Heart right ventricle (tissue), 16 donors: ENCODE results near the gene RHBDD2. TPM values are rescaled to one million over a fixed set of nuclear protein-coding genes. Genes with fewer than 3 reads are reported as not detected.
"Not testable (repeated sequence)": the region's sequence is repeated elsewhere in the genome, so short reads cannot be mapped to it uniquely, and the experiment has no call there.

Experiments
- ATAC-seq, 8 donors: fragments of 200-7000 bp; cut with Tn5 transposase; one replicate each; pipeline ENCODE4 v1.9.1; 2020; ENCODE audit warnings: mild to moderate bottlenecking in 8 of 8, moderate library complexity in 8 of 8, moderate number of reproducible peaks in 1 of 8
- DNase-seq, 2 donors: peaks; one replicate each; pipeline ENCODE4 v3.0.0-alpha.2; 2020
- H3K27ac ChIP-seq, 10 donors: fragments of 200-600 bp; sonication (generic) in 2 of 10; one replicate each; pipeline versions ENCODE4 v1.5.0 to v1.8.0; 2020 to 2022; ENCODE audit warnings: mild to moderate bottlenecking in 3 of 10
- H3K27me3 ChIP-seq, 7 donors: fragments of 200-600 bp; one replicate each; pipeline ENCODE4 v1.8.0; 2021 to 2022; ENCODE audit warnings: mild to moderate bottlenecking in 2 of 7
- H3K36me3 ChIP-seq, 9 donors: fragments of 200-600 bp; sonication (generic) in 1 of 9; one replicate each; pipeline versions ENCODE4 v1.5.0 to v1.8.0; 2020 to 2022; ENCODE audit warnings: mild to moderate bottlenecking in 2 of 9
- H3K4me1 ChIP-seq, 9 donors: fragments of 200-600 bp; sonication (generic) in 1 of 9; one replicate each; pipeline versions ENCODE4 v1.5.0 to v1.8.0; 2020 to 2022; ENCODE audit warnings: mild to moderate bottlenecking in 4 of 9
- H3K4me3 ChIP-seq, 10 donors: fragments of 200-600 bp; sonication (generic) in 2 of 10; one replicate each; pipeline versions ENCODE4 v1.5.0 to v1.8.0; 2020 to 2022; ENCODE audit warnings: mild to moderate bottlenecking in 7 of 10, moderate library complexity in 2 of 10
- H3K9me3 ChIP-seq, 11 donors: fragments of 200-600 bp in 10 of 11; sonication (generic) in 2 of 11; one replicate each; pipeline versions ENCODE4 v1.5.0 to v1.8.0; 2013 to 2022; ENCODE audit warnings: mild to moderate bottlenecking in 2 of 11, control low read depth in 1 of 11, moderate library complexity in 1 of 11
- WGBS, 2 donors: extraction: QIAGEN DNeasy Blood & Tissue Kit; methylation state at CpG; one replicate each; pipeline ENCODE4 v1.1.7; 2013; ENCODE audit warnings: inconsistent platforms in 1 of 2; 5-methylcytosine and 5-hydroxymethylcytosine counted together
- intact Hi-C, 10 donors: fragments of 100-400 bp; cut with DNase I; formaldehyde crosslinking; loops; one replicate each; pipeline versions ENCODE4 v1.11.1 to v1.14.2; 2022
- long read RNA-seq, 3 donors: library from polyadenylated mRNA; unstranded; transcript quantifications; one replicate each; pipeline ENCODE4 v2.0.0, GENCODE V29; 2020 to 2021
- polyA plus RNA-seq, 2 donors: library from polyadenylated mRNA; stranded (reverse); fragments of 200-250 nt; gene quantifications; one replicate each; pipeline ENCODE4 v1.2.3, GENCODE V29; 2013
- total RNA-seq, 10 donors: library from RNA; stranded (reverse); fragmentation: NEBNext Ultra II Directional in 3 of 10; extraction: Animal tissue kit (Norgen Biotek cat#: 25700) in 3 of 10; gene quantifications; one replicate each; pipeline versions ENCODE4 v1.2.1 to v1.2.4, GENCODE V29; 2021 to 2023
- TF ChIP-seq, protein P1 (sequence below), 9 donors: fragments of 200-600 bp; sonication (generic) in 2 of 9; IDR thresholded peaks; one replicate each; pipeline versions ENCODE4 v1.5.0 to v1.8.0; 2021 to 2022; ENCODE audit warnings: antibody characterized with exemption in 9 of 9, mild to moderate bottlenecking in 5 of 9, moderate library complexity in 1 of 9
- donor health status: Arrhythmogenic right ventricular cardiomyopathy.
- donor health status: ischemic (EF 13 %, LVEDD 7.1; RV severe dilation, severe dysfunction).
- donor health status: healthy with polysubstance abuse.
- donor health status: DM: no; HTN: yes; CAD: no.
- donor health status: DM: no; HTN: no; CAD: no.
- donor health status: ischemic (EF 25% LVEDD 6.9; RV normal size, moderate dysfunction).
- donor health status: ischemic (EF 25% LVEDD 5.7; RV mildly dilated, moderate dysfunction).
- donor health status: healthy.
- donor health status: DM: yes; HTN: yes; CAD: no.
- donor health status: Ischemic cardiomyopathy.
- donor health status: ischemic (EF 35%, LVEDD 5.7; RV mildly dilated, moderate dysfunction).
- donor health status: nonischemic (EF 11% LVEDD 7.7; RV severe dilation, severe dysfunction).
- donor health status: DM: yes; HTN: yes; CAD: no.
- donor health status: PGD.
- donor health status: ischemic (EF 29% LVEDD 5.4; RV normal size, mild dysfunction).
- donor health status: nonischemic (EF 23%, LVEDD 6.1; RV moderate dilation, normal function).

Gene RHBDD2
- total RNA-seq, result 10 to 100 TPM; 20.8 to 39.7 (median 27.4) TPM
- polyA plus RNA-seq, result 10 to 100 TPM; 28.9 to 48.1 TPM
- long read RNA-seq, donor 1, transcript RHBDD2-201 (4 exons, 1,802 nt), result major isoform, 19 of 30 reads
- long read RNA-seq, donor 1, partial matches to known transcripts, result 4 of 30 reads
- long read RNA-seq, donor 1, other reads (novel, unspliced or antisense), result 2 of 30 reads
- long read RNA-seq, donor 2, transcript RHBDD2-201 (4 exons, 1,802 nt), result major isoform, 21 of 35 reads
- long read RNA-seq, donor 2, partial matches to known transcripts, result 8 of 35 reads
- long read RNA-seq, donor 2, other reads (novel, unspliced or antisense), result 1 of 35 reads
- long read RNA-seq, donor 3, transcript RHBDD2-201 (4 exons, 1,802 nt), result major isoform, 33 of 42 reads
- long read RNA-seq, donor 3, partial matches to known transcripts, result 2 of 42 reads
- long read RNA-seq, donor 3, other reads (novel, unspliced or antisense), result 2 of 42 reads

- Histone ChIP-seq H3K4me1 (peaks cover 5 to 52% (median 19%) of the 10 kb centered on the region in 9 donors), H3K27ac (peak within 1 kb of the TSS; percentile 47 to 91 (median 84)), H3K4me3 (peak within 1 kb of the TSS; percentile 61 to 97 (median 78)), H3K9me3 (no peaks in the 10 kb centered on the region), H3K36me3 (peaks cover 0 to 37% (median 28%) of the 10 kb centered on the region in 9 donors), H3K27me3 (no peaks in the 10 kb centered on the region)
- 1 to 2% methylated on average over 60 to 64 of the region's 65 CpGs for WGBS, 2 donors
- peak; percentile 96 to 97 for DNase-seq
- TF ChIP-seq, protein P1, sequence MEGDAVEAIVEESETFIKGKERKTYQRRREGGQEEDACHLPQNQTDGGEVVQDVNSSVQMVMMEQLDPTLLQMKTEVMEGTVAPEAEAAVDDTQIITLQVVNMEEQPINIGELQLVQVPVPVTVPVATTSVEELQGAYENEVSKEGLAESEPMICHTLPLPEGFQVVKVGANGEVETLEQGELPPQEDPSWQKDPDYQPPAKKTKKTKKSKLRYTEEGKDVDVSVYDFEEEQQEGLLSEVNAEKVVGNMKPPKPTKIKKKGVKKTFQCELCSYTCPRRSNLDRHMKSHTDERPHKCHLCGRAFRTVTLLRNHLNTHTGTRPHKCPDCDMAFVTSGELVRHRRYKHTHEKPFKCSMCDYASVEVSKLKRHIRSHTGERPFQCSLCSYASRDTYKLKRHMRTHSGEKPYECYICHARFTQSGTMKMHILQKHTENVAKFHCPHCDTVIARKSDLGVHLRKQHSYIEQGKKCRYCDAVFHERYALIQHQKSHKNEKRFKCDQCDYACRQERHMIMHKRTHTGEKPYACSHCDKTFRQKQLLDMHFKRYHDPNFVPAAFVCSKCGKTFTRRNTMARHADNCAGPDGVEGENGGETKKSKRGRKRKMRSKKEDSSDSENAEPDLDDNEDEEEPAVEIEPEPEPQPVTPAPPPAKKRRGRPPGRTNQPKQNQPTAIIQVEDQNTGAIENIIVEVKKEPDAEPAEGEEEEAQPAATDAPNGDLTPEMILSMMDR (IDR thresholded peaks at IDR 0.05), result peak in 5 of 9 donors; percentile 26 to 53 (median 33)
- peak; percentile 98 to 99 (median 99) for ATAC-seq
- intact Hi-C loops, result loop anchor here in 3 of 10 donors (2.0 to 5.0 kb wide), 3 partner anchors 36 to 138 kb away; partner anchors contain the start of gene POR (in 2 of the 3)
Observed at GRCh38 chr7:75878769-75879611, at the start of gene RHBDD2. Gene RHBDD2, plus strand, starts transcription at chr7:75879034. Its CDS starts 49 bp downstream, at chr7:75879083.

DNA sequence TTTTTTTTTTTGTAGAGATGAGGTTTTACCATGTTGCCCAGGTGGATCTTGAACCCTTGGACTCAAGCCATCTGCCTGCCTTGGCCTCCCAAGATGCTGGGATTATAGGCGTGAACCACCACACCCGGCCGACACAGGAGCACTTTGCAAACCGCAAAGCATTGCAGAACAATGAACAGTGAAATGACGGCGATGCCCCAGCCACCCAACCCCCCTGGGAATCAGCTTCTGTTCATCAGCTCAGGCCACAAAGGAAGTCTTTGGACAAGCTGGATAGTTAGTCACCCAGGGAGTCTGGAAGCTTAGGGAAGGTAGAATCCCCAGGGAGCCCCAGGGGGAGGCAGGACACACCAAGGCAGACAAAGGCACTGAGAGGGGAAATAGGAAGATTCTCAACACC, 49.2 kb upstream of the RHBDD2 start:
- H3K9me3 ChIP-seq, H3K27me3 ChIP-seq, H3K4me3 ChIP-seq, ATAC-seq, DNase-seq, H3K27ac ChIP-seq, intact Hi-C loops, H3K36me3 ChIP-seq, H3K4me1 ChIP-seq: not testable (repeated sequence)
- 66 to 72% methylated on average over 6 of the region's 6 CpGs for WGBS, 2 donors

DNA sequence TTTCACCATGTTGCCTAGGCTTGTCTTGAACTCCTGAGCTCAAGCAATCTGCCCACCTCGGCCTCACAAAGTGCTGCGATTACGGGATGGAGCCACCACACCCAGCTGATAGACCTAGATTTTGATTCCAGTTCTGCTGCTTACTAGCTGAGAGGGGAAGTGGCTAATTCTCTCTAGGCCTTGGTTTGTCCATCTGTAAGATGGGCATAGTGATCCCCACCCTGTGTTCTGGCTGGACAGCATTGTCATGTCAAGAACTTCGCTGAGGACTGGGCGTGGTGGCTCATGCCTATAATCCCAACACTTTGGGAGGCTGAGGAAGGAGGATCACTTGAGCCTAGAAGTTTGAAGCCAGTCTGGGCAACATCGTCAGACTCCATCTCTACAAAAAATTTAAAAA, 47.9 kb upstream of the RHBDD2 start:
- Histone ChIP-seq H3K9me3 (no peaks in the 10 kb centered on the region), H3K27me3 (peaks cover 0 to 7% (median 0%) of the 10 kb centered on the region in 7 donors), H3K36me3 (no peaks in the 10 kb centered on the region), H3K27ac (no peak overlapping the region), H3K4me1 (peaks cover 0 to 5% (median 0%) of the 10 kb centered on the region in 9 donors), H3K4me3 (no peak overlapping the region)
- 92 to 94% methylated on average over 6 of the region's 6 CpGs for WGBS, 2 donors
- no peak for DNase-seq
- TF ChIP-seq, protein P1 (IDR thresholded peaks at IDR 0.05), result no peak
- no peak for ATAC-seq
- intact Hi-C loops, result no loop called here

DNA sequence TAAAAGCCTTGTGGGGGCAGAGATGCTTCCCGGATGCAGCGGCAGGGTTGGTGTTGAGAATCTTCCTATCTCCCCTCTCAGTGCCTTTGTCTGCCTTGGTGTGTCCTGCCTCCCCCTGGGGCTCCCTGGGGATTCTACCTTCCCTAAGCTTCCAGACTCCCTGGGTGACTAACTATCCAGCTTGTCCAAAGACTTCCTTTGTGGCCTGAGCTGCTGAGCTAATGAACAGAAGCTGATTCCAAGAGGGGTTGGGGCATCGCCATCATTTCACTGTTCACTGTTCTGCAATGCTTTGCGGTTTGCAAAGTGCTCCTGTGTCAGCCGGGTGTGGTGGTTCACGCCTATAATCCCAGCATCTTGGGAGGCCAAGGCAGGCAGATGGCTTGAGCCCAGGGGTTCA, 45.2 kb upstream of the RHBDD2 start:
- 74 to 82% methylated on average over 6 of the region's 6 CpGs for WGBS, 2 donors
- H3K4me1 ChIP-seq, H3K27ac ChIP-seq, DNase-seq, H3K9me3 ChIP-seq, H3K4me3 ChIP-seq, H3K27me3 ChIP-seq, ATAC-seq, intact Hi-C loops, H3K36me3 ChIP-seq: not testable (repeated sequence)

DNA sequence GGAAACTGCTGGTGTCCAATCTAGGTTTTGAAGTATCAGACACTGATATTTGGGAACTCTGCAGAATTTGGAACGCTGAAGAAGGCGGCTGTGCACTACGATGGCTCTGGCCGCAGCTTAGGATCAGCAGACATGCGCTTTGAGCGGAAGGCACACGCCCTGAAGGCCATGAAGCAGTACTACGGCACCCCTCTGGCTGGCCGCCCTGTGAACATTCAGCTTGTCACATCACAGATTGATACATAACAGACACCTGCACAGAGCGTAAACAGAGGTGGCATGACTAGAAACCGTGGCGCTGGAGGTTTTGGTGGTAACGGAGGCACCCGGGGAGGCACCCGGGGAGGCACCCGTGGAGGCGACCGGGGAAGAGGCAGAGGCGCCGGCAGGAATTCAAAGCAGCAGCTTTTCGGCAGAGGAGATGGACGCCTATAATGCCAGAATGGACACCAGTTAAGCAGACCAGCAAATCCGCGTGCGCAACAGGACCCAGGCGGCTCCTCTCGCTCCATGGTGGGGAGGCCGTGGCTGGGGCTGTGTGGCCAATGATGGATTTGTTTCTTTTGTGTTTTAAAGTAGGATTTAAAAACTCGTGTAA, 43.0 kb upstream of the RHBDD2 start:
- H3K36me3 ChIP-seq, result no peaks in the 10 kb centered on the region
- intact Hi-C loops, result no loop called here
- H3K4me1 ChIP-seq, result peaks cover 0 to 5% (median 0%) of the 10 kb centered on the region in 9 donors
- H3K4me3 ChIP-seq, result no peak overlapping the region
- 81 to 86% methylated on average over 29 of the region's 29 CpGs for WGBS, 2 donors
- no peaks in the 10 kb centered on the region for H3K9me3 ChIP-seq
- peaks cover 0 to 7% (median 0%) of the 10 kb centered on the region in 7 donors for H3K27me3 ChIP-seq
- ATAC-seq (no peak), DNase-seq (no peak)
- H3K27ac ChIP-seq, result no peak overlapping the region
- TF ChIP-seq, protein P1 (IDR thresholded peaks at IDR 0.05), result no peak
